Loucy (cell line): ENCODE data around the gene PDE4A.
A peak's percentile ranks its signal among the peaks of the same experiment; 100 is the strongest.
"Not testable (repeated sequence)": the region's sequence is repeated elsewhere in the genome, so short reads cannot be mapped to it uniquely, and the experiment has no call there.

ENCODE experiments used
- H2AFZ ChIP-seq: fragments of 200-600 bp; sonication (generic); 2 replicates; pipeline ENCODE4 v1.6.0; 2016; ENCODE audit warnings: antibody characterized with exemption, mild to moderate bottlenecking, low read length, moderate library complexity
- H3F3A ChIP-seq: fragments of 200-600 bp; 2 replicates; pipeline ENCODE4 v1.6.0; 2016; ENCODE audit warnings: antibody characterized with exemption, low read depth, mild to moderate bottlenecking
- H3K27me3 ChIP-seq: fragments of 200-600 bp; sonication (generic); 2 replicates; pipeline ENCODE4 v1.6.1; 2014; ENCODE audit warnings: low read length, mild to moderate bottlenecking; ENCODE audit not compliant: insufficient read depth, poor library complexity, severe bottlenecking
- H3K36me3 ChIP-seq: fragments of 200-600 bp; sonication (generic); 2 replicates; pipeline ENCODE4 v1.6.1; 2016; ENCODE audit warnings: low read length; ENCODE audit not compliant: insufficient read depth
- H3K4me1 ChIP-seq: fragments of 200-600 bp; sonication (generic); 2 replicates; pipeline ENCODE4 v1.5.1; 2014; ENCODE audit warnings: low read length, mild to moderate bottlenecking; ENCODE audit not compliant: insufficient read depth, poor library complexity, severe bottlenecking
- H3K4me2 ChIP-seq: fragments of 200-600 bp; sonication (generic); 2 replicates; pipeline ENCODE4 v1.6.0; 2014; ENCODE audit warnings: antibody characterized with exemption, low read length, low read depth, mild to moderate bottlenecking; ENCODE audit not compliant: poor library complexity, severe bottlenecking
- H3K4me3 ChIP-seq: fragments of 200-600 bp; sonication (generic); 2 replicates; pipeline ENCODE4 v1.5.1; 2014; ENCODE audit warnings: low read length, mild to moderate bottlenecking, mixed read lengths; ENCODE audit not compliant: poor library complexity, severe bottlenecking
- H3K79me2 ChIP-seq: fragments of 200-600 bp; sonication (generic); 2 replicates; pipeline ENCODE4 v1.6.1; 2014; ENCODE audit warnings: low read length; ENCODE audit not compliant: insufficient read depth
- H3K9ac ChIP-seq: fragments of 200-600 bp; sonication (generic); 2 replicates; pipeline ENCODE4 v1.6.0; 2014; ENCODE audit warnings: mild to moderate bottlenecking, low read depth, low read length, moderate library complexity; ENCODE audit not compliant: poor library complexity, severe bottlenecking
- H3K9me2 ChIP-seq: fragments of 200-600 bp; sonication (generic); replicated peaks from 2 replicates; pipeline ENCODE4 v1.6.1; 2016; ENCODE audit warnings: low read depth, low read length, mixed read lengths
- H3K9me3 ChIP-seq: fragments of 200-600 bp; sonication (generic); 2 replicates; pipeline ENCODE4 v1.6.1; 2014; ENCODE audit warnings: mild to moderate bottlenecking, antibody characterized with exemption, low read length, low read depth; ENCODE audit not compliant: insufficient read depth
- H4K20me1 ChIP-seq: fragments of 200-600 bp; sonication (generic); 2 replicates; pipeline ENCODE4 v1.6.0; 2014; ENCODE audit warnings: antibody characterized with exemption, low read length, mild to moderate bottlenecking; ENCODE audit not compliant: insufficient read depth, poor library complexity, severe bottlenecking
- EZH2phosphoT487 ChIP-seq: fragments of 200-600 bp; IDR thresholded peaks from 2 replicates; pipeline ENCODE4 v1.6.1; 2018; ENCODE audit warnings: antibody characterized with exemption, mild to moderate bottlenecking, moderate library complexity, borderline replicate concordance
- TF ChIP-seq, protein P1 (sequence below): fragments of 200-600 bp; sonication (generic); conservative IDR thresholded peaks from 2 replicates; pipeline ENCODE4 v1.5.1; 2014; ENCODE audit warnings: mild to moderate bottlenecking, antibody characterized with exemption, low read length

PDE4A gene

GRCh38 chr19:10408511-10409283 lies 11.6 kb upstream of the PDE4A start:
- no peaks in the 10 kb centered on the region for H3K36me3 ChIP-seq
- H3K9me3 ChIP-seq: no peaks in the 10 kb centered on the region
- H3K4me3 ChIP-seq: peak overlapping the region; percentile 71
- TF ChIP-seq, protein P1, sequence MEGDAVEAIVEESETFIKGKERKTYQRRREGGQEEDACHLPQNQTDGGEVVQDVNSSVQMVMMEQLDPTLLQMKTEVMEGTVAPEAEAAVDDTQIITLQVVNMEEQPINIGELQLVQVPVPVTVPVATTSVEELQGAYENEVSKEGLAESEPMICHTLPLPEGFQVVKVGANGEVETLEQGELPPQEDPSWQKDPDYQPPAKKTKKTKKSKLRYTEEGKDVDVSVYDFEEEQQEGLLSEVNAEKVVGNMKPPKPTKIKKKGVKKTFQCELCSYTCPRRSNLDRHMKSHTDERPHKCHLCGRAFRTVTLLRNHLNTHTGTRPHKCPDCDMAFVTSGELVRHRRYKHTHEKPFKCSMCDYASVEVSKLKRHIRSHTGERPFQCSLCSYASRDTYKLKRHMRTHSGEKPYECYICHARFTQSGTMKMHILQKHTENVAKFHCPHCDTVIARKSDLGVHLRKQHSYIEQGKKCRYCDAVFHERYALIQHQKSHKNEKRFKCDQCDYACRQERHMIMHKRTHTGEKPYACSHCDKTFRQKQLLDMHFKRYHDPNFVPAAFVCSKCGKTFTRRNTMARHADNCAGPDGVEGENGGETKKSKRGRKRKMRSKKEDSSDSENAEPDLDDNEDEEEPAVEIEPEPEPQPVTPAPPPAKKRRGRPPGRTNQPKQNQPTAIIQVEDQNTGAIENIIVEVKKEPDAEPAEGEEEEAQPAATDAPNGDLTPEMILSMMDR: no peak
- TF ChIP-seq EZH2phosphoT487: no peak
- peak overlapping the region; percentile 75 for H2AFZ ChIP-seq
- H3K4me2 ChIP-seq: peak overlapping the region; percentile 83
- H4K20me1 ChIP-seq: no peaks in the 10 kb centered on the region
- no peaks in the 10 kb centered on the region for H3K79me2 ChIP-seq
- H3F3A ChIP-seq: peaks cover 11% of the 10 kb centered on the region; the same call in 1 of the 2 replicates
- peak overlapping the region; percentile 70 for H3K9ac ChIP-seq
- H3K4me1 ChIP-seq: peaks cover 32% of the 10 kb centered on the region
- H3K27me3 ChIP-seq: no peaks in the 10 kb centered on the region
- no peaks in the 10 kb centered on the region for H3K9me2 ChIP-seq

- H3K9me2 ChIP-seq, H2AFZ ChIP-seq, H3K9me3 ChIP-seq, H4K20me1 ChIP-seq, H3K4me3 ChIP-seq, H3K9ac ChIP-seq, H3K79me2 ChIP-seq, H3K27me3 ChIP-seq, H3K4me2 ChIP-seq, H3K36me3 ChIP-seq: not testable (repeated sequence)
- H3F3A ChIP-seq: peaks cover 11% of the 10 kb centered on the region; the same call in 1 of the 2 replicates
- H3K4me1 ChIP-seq: peaks cover 22% of the 10 kb centered on the region
Observed at GRCh38 chr19:10411224-10411623, 9.1 kb upstream of the PDE4A start.

DNA sequence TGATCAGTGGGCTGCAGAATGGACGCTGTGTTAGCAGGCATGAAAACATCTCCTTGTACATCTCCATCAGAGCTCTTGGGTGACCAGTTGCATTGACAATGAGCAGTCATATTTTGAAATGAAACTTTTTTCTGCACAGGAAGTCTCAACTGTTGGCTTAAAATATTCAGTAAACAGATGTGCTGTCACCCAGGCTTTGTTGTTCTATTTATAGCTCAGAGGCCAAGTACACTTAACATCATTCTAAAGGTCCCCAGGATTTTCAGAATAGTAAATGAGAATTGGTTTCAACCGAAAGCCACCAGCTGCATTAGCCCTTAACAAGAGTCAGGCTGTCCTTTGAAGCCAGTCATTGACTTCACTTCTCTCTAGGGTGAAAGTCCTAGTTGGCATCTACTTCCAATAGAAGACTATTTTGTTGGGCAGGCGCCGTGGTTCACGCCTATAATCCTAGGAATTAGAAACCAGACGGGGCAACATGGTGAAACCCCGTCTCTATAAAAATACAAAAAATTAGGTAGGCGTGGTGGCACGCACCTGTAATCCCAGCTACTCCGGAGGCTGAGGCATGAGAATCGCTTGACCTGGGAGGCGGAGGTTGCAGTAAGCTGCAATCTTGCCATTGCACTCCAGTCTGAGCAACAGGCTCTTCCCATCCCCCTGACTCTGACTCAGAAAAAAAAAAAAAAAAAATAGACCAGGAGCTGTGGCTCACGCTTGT lies 7.9 kb upstream of the PDE4A start:
- Histone ChIP-seq H3K9ac (peak overlapping the region; percentile 68), H3K4me3 (peak overlapping the region; percentile 50)
- TF ChIP-seq EZH2phosphoT487: no peak
- TF ChIP-seq, protein P1: no peak

More for the DNA sequence above, 7.9 kb upstream of the PDE4A start:
- H3K9me3 ChIP-seq: peaks cover 3% of the 10 kb centered on the region; the same call in 1 of the 2 replicates
- H3K79me2 ChIP-seq: no peaks in the 10 kb centered on the region
- no peaks in the 10 kb centered on the region for H3K9me2 ChIP-seq
- no peaks in the 10 kb centered on the region for H4K20me1 ChIP-seq
- peaks cover 22% of the 10 kb centered on the region for H3K4me1 ChIP-seq
- H3F3A ChIP-seq: peaks cover 3% of the 10 kb centered on the region; the same call in 1 of the 2 replicates
- H3K27me3 ChIP-seq: no peaks in the 10 kb centered on the region
- H3K36me3 ChIP-seq: no peaks in the 10 kb centered on the region
- H3K4me2 ChIP-seq: peak overlapping the region; percentile 59
- peak overlapping the region; percentile 73 for H2AFZ ChIP-seq
